Right renal cortex interstitium (tissue), 3 donors: ENCODE measurements around the gene STAC. TPM values are rescaled to one million over a fixed set of nuclear protein-coding genes. Genes with fewer than 3 reads are reported as not detected.

Source experiments
- DNase-seq, 3 donors: peaks; one replicate each; pipeline ENCODE4 v3.0.0-alpha.2; 2013; ENCODE audit warnings: low read depth in 3 of 3, low spot score in 2 of 3
- polyA plus RNA-seq, 3 donors: library from polyadenylated mRNA; unstranded; fragments of 120-200 nt; gene quantifications; one replicate each; pipeline ENCODE4 v1.2.1, GENCODE V29; 2013; ENCODE audit not compliant: insufficient read length in 3 of 3

STAC gene
- 10 to 100 TPM in 2 of 3 donors, 1 to 10 TPM in 1; 6.6 to 13.9 (median 11.6) TPM for polyA plus RNA-seq

GRCh38 chr3:36380221-36381031 is at the start of gene STAC:
Gene STAC (plus strand): TSS chr3:36380504. CDS start chr3:36380644, 140 bp downstream.
- no peak for DNase-seq

GRCh38 chr3:36332139-36332538 is 48.2 kb upstream of the STAC start:
- DNase-seq = no peak

- DNase-seq = no peak
These were observed 18.1 kb upstream of the STAC start for GRCh38 chr3:36362216-36362615.

- no peak for DNase-seq
These were observed 17.3 kb upstream of the STAC start for GRCh38 chr3:36362973-36363372.

GRCh38 chr3:36364260-36364659 is 16.0 kb upstream of the STAC start:
- no peak for DNase-seq

GRCh38 chr3:36365829-36366228 is 14.5 kb upstream of the STAC start:
- DNase-seq = no peak

- DNase-seq = no peak
These were observed 14.0 kb upstream of the STAC start for GRCh38 chr3:36366308-36366707.

GRCh38 chr3:36367912-36368573 is 12.3 kb upstream of the STAC start:
- DNase-seq = no peak

GRCh38 chr3:36372534-36372935 is 7.8 kb upstream of the STAC start:
- DNase-seq = no peak

- no peak for DNase-seq
These were observed 7.2 kb upstream of the STAC start for GRCh38 chr3:36373084-36373483.

- DNase-seq = no peak
These were observed 6.6 kb upstream of the STAC start for GRCh38 chr3:36373666-36374065.

GRCh38 chr3:36379872-36380220 is 458 bp upstream of the STAC start:
- no peak for DNase-seq

GRCh38 chr3:36381311-36381956 is 1.1 kb downstream of the STAC start:
- DNase-seq = no peak

GRCh38 chr3:36393563-36393962 is 13.3 kb downstream of the STAC start:
- DNase-seq = no peak

GRCh38 chr3:36394176-36394575 is 13.9 kb downstream of the STAC start:
- no peak for DNase-seq

- no peak for DNase-seq
These were observed 17.5 kb downstream of the STAC start for GRCh38 chr3:36397841-36398240.

GRCh38 chr3:36399933-36400332 is 19.6 kb downstream of the STAC start:
- DNase-seq = no peak

GRCh38 chr3:36401056-36401455 is 20.8 kb downstream of the STAC start:
- DNase-seq = no peak

GRCh38 chr3:36403661-36404060 is 23.4 kb downstream of the STAC start:
- no peak for DNase-seq

GRCh38 chr3:36405190-36405589 is 24.9 kb downstream of the STAC start:
- no peak for DNase-seq

GRCh38 chr3:36408146-36408545 is 27.8 kb downstream of the STAC start:
- no peak for DNase-seq

- DNase-seq = no peak
These were observed 29.6 kb downstream of the STAC start for GRCh38 chr3:36409862-36410261.
